GM12891 (cell line): ENCODE data around the gene CMIP.
"Not testable (repeated sequence)": the region's sequence is repeated elsewhere in the genome, so short reads cannot be mapped to it uniquely, and the experiment has no call there.

Experiments used
- DNase-seq: peaks from one replicate; pipeline ENCODE4 v3.0.0; 2011; ENCODE audit warnings: low spot score; ENCODE audit not compliant: insufficient read length
- FAIRE-seq: peaks from 2 replicates; lab custom pipeline; 2011; peaks lifted over from hg19 to GRCh38; lab: Jason Lieb, UNC
- PAX5 ChIP-seq: IDR thresholded peaks from 2 replicates; pipeline ENCODE4 v1.6.1; 2011; ENCODE audit warnings: low read length, moderate library complexity, mild to moderate bottlenecking; ENCODE audit not compliant: insufficient read depth, severe bottlenecking
- POLR2A ChIP-seq: IDR thresholded peaks from 2 replicates; pipeline ENCODE4 v1.6.1; 2011; ENCODE audit warnings: low read depth, low read length, control low read depth
- POLR2AphosphoS5 ChIP-seq: IDR thresholded peaks from 2 replicates; pipeline ENCODE4 v1.6.1; 2011; ENCODE audit warnings: low read depth, low read length, control low read depth
- POU2F2 ChIP-seq: IDR thresholded peaks from 2 replicates; pipeline ENCODE4 v1.6.1; 2011; ENCODE audit warnings: low read depth, mild to moderate bottlenecking, control low read depth, low read length, moderate library complexity
- SPI1 ChIP-seq: IDR thresholded peaks from 2 replicates; pipeline ENCODE4 v1.6.1; 2011; ENCODE audit warnings: low read depth, low read length, control low read depth
- TAF1 ChIP-seq: IDR thresholded peaks from 2 replicates; pipeline ENCODE4 v1.6.1; 2011; ENCODE audit warnings: low read depth, low read length, control low read depth

CMIP gene

DNA sequence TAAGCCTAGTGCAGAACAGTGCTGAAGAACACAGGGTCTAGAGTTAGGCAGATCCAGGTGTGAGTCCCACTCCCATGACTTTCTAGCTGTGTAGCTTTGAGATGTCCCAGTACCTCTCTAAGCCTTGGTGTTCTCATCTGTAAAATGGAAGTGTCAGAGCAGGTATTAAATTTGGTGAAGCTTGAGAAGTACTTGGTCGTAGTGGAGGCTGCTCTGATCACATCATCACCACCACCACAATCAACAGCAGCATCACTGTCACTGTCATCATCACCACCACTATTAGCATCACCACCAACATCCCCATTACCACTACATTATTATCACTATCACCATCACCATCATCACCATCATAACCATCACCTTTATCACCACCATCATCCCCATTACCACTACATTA lies 132.1 kb downstream of the CMIP start:
- DNase-seq (no peak), FAIRE-seq (no peak)
- TF ChIP-seq POU2F2: no peak
- TF ChIP-seq SPI1: no peak
- TF ChIP-seq PAX5: no peak
- TF ChIP-seq TAF1: no peak
- no peak for TF ChIP-seq POLR2AphosphoS5
- TF ChIP-seq POLR2A: no peak

DNA sequence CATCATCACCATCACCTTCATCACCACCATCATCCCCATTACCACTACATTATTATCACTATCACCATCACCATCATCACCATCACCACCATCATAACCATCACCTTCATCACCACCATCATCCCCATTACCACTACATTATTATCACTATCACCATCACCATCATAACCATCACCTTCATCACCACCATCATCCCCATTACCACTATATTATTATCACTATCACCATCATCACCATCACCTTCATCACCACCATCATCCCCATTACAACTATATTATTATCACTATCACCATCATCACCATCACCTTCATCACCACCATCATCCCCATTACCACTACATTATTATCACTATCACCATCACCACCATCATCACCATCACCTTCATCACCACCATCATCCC lies 132.7 kb downstream of the CMIP start:
- DNase-seq, FAIRE-seq: not testable (repeated sequence)

- FAIRE-seq: no peak
- TF ChIP-seq PAX5 (no peak), POU2F2 (no peak), SPI1 (no peak), POLR2AphosphoS5 (no peak), TAF1 (no peak), POLR2A (no peak)
- DNase-seq: no peak
Measured at GRCh38 chr16:81578076-81578475, 133.5 kb downstream of the CMIP start.

- FAIRE-seq: no peak
- TF ChIP-seq TAF1 (no peak), POU2F2 (no peak), POLR2AphosphoS5 (no peak), SPI1 (no peak), POLR2A (no peak), PAX5 (no peak)
- no peak for DNase-seq
Measured at GRCh38 chr16:81578636-81579413, 134.2 kb downstream of the CMIP start.

DNA sequence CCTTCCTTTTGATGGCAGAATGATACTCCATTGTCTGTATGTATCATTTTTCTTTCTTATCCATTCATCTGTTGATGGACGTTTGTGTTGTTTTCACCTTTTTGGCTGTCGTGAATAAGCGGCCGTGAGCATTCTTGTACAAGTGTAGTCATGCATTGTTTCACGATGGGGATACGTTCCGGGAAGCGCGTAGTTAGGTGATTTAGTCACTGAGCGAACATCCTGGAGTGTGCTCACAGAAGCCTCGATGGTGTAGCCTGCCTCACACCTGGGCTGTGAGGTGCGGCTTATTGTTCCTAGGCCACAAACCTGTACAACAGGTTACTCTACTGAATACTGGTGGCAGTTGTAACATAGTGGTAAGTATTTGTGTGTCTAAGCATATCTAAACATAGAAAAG lies 136.5 kb downstream of the CMIP start:
- TF ChIP-seq POU2F2: no peak
- no peak for TF ChIP-seq POLR2AphosphoS5
- TF ChIP-seq TAF1: no peak
- TF ChIP-seq PAX5: no peak
- TF ChIP-seq SPI1: no peak
- TF ChIP-seq POLR2A: no peak
- FAIRE-seq (no peak), DNase-seq (no peak)

- DNase-seq: no peak
- no peak for FAIRE-seq
- TF ChIP-seq TAF1 (no peak), POU2F2 (no peak), PAX5 (no peak), POLR2A (no peak), POLR2AphosphoS5 (no peak), SPI1 (no peak)
Measured at GRCh38 chr16:81582655-81583441, 138.2 kb downstream of the CMIP start.

DNA sequence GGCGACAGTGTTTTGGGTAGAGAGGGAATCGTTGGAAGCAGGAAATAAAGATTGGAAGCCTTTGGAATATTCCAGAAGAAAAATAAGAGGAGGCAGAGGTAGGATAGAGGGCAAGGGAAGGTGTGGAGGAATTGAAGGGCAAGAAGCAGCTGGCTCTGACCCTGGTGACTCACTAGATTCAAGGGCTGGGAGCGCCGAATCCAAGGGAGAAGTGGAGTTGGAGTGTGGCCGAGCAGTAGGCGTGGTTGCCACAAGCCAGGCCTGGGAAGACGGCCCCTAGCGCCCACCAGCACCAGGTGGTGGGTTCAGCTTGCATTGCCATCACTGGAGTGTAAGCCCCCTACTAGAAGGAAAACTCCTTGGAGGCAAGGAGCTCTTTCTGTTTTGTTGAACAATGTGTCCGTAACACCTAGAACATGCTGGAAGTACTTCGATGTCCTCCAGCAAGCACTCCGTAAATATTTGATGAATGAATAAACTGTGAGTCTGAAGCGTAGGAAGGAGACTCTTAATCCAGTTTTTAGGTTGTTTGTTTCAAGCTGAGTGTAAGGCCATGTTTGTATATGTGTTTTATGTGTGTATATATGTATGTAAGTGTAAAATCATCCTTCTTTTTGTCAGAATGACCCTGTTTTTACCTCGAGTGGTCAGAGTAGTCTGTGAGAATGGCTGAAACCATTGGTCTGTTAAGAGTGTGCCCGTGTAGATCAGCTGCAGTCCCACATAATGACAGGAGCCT lies 139.5 kb downstream of the CMIP start:
- TF ChIP-seq SPI1 (no peak), POLR2A (no peak), PAX5 (no peak), POLR2AphosphoS5 (no peak), TAF1 (no peak), POU2F2 (no peak)
- DNase-seq (no peak), FAIRE-seq (no peak)

DNA sequence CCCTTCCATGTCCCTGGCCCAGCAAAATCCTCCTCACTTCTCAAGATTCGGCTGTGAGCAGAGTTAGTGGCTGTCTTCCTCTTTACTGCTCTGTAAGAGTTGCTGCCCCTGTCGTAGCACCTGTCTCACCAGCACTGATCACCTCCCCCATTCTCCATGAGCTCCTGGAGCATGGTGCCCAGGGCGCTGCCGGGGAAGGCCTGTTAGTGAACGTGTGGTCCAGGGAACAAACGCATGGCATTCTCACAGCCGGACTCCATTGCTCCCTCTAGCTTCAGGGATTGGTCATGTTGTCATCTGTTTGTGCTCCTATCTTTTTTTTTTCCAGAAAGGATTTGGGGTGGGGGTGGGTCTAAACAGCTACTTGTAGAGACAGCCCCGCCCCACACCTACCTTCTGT lies 141.2 kb downstream of the CMIP start:
- no peak for DNase-seq
- TF ChIP-seq POU2F2 (no peak), PAX5 (no peak), TAF1 (no peak), POLR2A (no peak), POLR2AphosphoS5 (no peak), SPI1 (no peak)
- no peak for FAIRE-seq

DNA sequence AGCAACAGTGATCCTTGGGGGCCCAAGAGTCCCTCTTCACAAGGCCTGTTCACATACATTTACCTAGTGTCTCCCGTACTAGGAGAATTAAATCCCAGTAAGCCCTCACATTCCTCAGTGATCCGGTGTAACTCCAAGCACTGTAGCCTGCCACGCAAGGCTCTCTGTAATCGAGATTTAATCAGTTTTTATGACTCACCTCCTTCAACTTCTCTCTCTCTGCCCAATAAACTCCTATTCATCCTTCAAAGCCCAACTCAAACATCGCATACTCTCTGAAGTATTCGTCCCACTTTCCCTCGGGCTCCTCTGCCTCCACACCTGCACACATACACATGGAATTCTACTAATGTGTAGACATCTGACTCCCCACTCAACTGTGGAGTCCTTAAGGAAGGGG lies 141.8 kb downstream of the CMIP start:
- FAIRE-seq: no peak
- DNase-seq: no peak
- TF ChIP-seq PAX5 (no peak), TAF1 (no peak), POLR2AphosphoS5 (no peak), POU2F2 (no peak), SPI1 (no peak), POLR2A (no peak)
